Neuronal stem cell (in vitro differentiated cells): Measurements from ENCODE around the gene ZBBX.
A peak's percentile ranks its signal among the peaks of the same experiment; 100 is the strongest.

Experiments used
- DNase-seq: peaks from one replicate; pipeline ENCODE4 v3.0.0-alpha.2; 2013; ENCODE audit warnings: low spot score
- H2AFZ ChIP-seq: one replicate; pipeline ENCODE4 v1.6.1; 2013; ENCODE audit warnings: mild to moderate bottlenecking, low read length, inconsistent platforms
- H2AK5ac ChIP-seq: 2 replicates; pipeline ENCODE4 v1.6.1; 2013; ENCODE audit warnings: low read depth, mild to moderate bottlenecking, inconsistent platforms, low read length, moderate library complexity, mixed read lengths
- H2BK120ac ChIP-seq: 2 replicates; pipeline ENCODE4 v1.6.1; 2013; ENCODE audit warnings: low read depth, mild to moderate bottlenecking, inconsistent platforms, low read length, moderate library complexity, mixed read lengths
- H2BK12ac ChIP-seq: one replicate; pipeline ENCODE4 v1.6.1; 2013; ENCODE audit warnings: low read length, inconsistent platforms
- H2BK15ac ChIP-seq: 2 replicates; pipeline ENCODE4 v1.6.1; 2013; ENCODE audit warnings: mild to moderate bottlenecking, low read length, inconsistent platforms, mixed read lengths
- H2BK5ac ChIP-seq: one replicate; pipeline ENCODE4 v1.6.1; 2013; ENCODE audit warnings: inconsistent platforms, mild to moderate bottlenecking, low read length, moderate library complexity
- H3K14ac ChIP-seq: one replicate; pipeline ENCODE4 v1.6.1; 2013; ENCODE audit warnings: low read length, inconsistent platforms
- H3K18ac ChIP-seq: 2 replicates; pipeline ENCODE4 v1.6.1; 2013; ENCODE audit warnings: low read length, inconsistent platforms
- H3K23ac ChIP-seq: 2 replicates; pipeline ENCODE4 v1.6.1; 2013; ENCODE audit warnings: low read depth, mild to moderate bottlenecking, mixed read lengths, low read length, inconsistent platforms; ENCODE audit not compliant: poor library complexity
- H3K27ac ChIP-seq: replicated peaks from 3 replicates; pipeline ENCODE4 v1.5.1; 2013; ENCODE audit warnings: low read length, inconsistent platforms
- H3K27me3 ChIP-seq, 3 experiments: 2 replicates each; pipeline ENCODE4 v1.6.1; 2013; ENCODE audit warnings: low read length in 3 of 3, mild to moderate bottlenecking in 2 of 3, inconsistent platforms in 1 of 3, low read depth in 1 of 3, mixed read lengths in 1 of 3, moderate library complexity in 1 of 3; ENCODE audit not compliant: control insufficient read depth in 3 of 3, insufficient read depth in 3 of 3
- H3K36me3 ChIP-seq, 2 donors: replicated peaks in 1 of 2; 2 replicates each; pipeline ENCODE4 v1.6.1; 2013; ENCODE audit warnings: low read length in 2 of 2; ENCODE audit not compliant: control insufficient read depth in 2 of 2, insufficient read depth in 2 of 2
- H3K4ac ChIP-seq: 2 replicates; pipeline ENCODE4 v1.6.1; 2013; ENCODE audit warnings: inconsistent platforms, mild to moderate bottlenecking, low read length, moderate library complexity
- H3K4me1 ChIP-seq, 2 donors: 1 replicate in 1 of 2; 2 replicates in 1 of 2; pipeline ENCODE4 v1.6.1; 2013; ENCODE audit warnings: low read length in 2 of 2, low read depth in 1 of 2; ENCODE audit not compliant: control insufficient read depth in 2 of 2, insufficient read depth in 1 of 2
- H3K4me2 ChIP-seq: one replicate; pipeline ENCODE4 v1.6.1; 2013; ENCODE audit warnings: mild to moderate bottlenecking, low read length, inconsistent platforms; ENCODE audit not compliant: insufficient read depth, poor library complexity, severe bottlenecking
- H3K4me3 ChIP-seq, 2 donors: 2 replicates each; pipeline ENCODE4 v1.5.1; 2013; ENCODE audit warnings: low read length in 2 of 2, mild to moderate bottlenecking in 2 of 2, inconsistent platforms in 1 of 2, moderate library complexity in 1 of 2
- H3K79me1 ChIP-seq: one replicate; pipeline ENCODE4 v1.6.1; 2013; ENCODE audit warnings: low read depth, mild to moderate bottlenecking, inconsistent platforms, low read length, moderate library complexity
- H3K9ac ChIP-seq: one replicate; pipeline ENCODE4 v1.6.1; 2013; ENCODE audit warnings: mild to moderate bottlenecking, low read depth, low read length, inconsistent platforms; ENCODE audit not compliant: poor library complexity
- H3K9me3 ChIP-seq, 2 donors: replicated peaks in 1 of 2; 2 replicates each; pipeline versions ENCODE3 to v1.6.1; 2013; ENCODE audit warnings: low read length in 2 of 2, mild to moderate bottlenecking in 2 of 2, inconsistent platforms in 1 of 2, low read depth in 1 of 2, mixed read lengths in 1 of 2, moderate library complexity in 1 of 2; ENCODE audit not compliant: control insufficient read depth in 2 of 2, insufficient read depth in 1 of 2
- H4K8ac ChIP-seq: one replicate; pipeline ENCODE4 v1.6.1; 2013; ENCODE audit warnings: low read depth, mild to moderate bottlenecking, inconsistent platforms, low read length, moderate library complexity
- H4K91ac ChIP-seq: one replicate; pipeline ENCODE4 v1.6.1; 2013; ENCODE audit warnings: low read length, low read depth, mild to moderate bottlenecking, inconsistent platforms; ENCODE audit not compliant: poor library complexity
- WGBS, 2 donors: extraction: QIAGEN DNeasy Blood & Tissue Kit; methylation state at CpG; one replicate each; pipeline ENCODE4 v1.1.7; 2013; ENCODE audit warnings: missing lambda C conversion rate in 2 of 2, mixed read lengths in 1 of 2; ENCODE audit not compliant: insufficient read length in 2 of 2, insufficient replicate concordance in 1 of 2; ENCODE audit errors: extremely low coverage in 2 of 2; 5-methylcytosine and 5-hydroxymethylcytosine counted together

Gene ZBBX

DNA sequence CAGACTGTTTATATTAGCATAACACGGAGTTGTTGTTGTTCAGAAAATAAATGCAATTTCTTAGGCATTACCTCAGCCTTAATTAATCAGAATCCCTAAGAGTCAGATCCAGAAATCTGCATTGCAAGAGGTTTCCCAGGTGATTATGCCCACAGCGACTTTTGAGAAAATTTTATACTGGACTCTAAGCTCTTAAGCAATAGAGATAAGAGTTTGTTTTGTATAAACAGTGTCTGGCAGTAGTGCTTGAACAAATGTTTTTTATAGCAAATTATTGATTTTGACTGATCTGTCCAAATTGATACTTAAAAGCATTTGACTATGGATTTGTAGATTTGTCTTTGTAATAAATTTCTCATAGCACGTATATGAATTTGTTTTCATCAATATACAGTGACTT is 92.8 kb downstream of the ZBBX start:
- no peak overlapping the region for H2BK12ac ChIP-seq
- H3K79me1 ChIP-seq = no peaks in the 10 kb centered on the region
- H3K36me3 ChIP-seq = no peaks in the 10 kb centered on the region
- no peak for DNase-seq
- no CpG with 5 or more reads among the region's 3 CpGs for WGBS, 2 donors
- no peak overlapping the region for H3K4ac ChIP-seq
- H2AFZ ChIP-seq = no peak overlapping the region
- no peak overlapping the region for H2BK5ac ChIP-seq
- H3K9me3 ChIP-seq = no peaks in the 10 kb centered on the region
- H4K91ac ChIP-seq = no peak overlapping the region
- no peak overlapping the region for H3K4me3 ChIP-seq
- no peak overlapping the region for H3K4me2 ChIP-seq
- no peak overlapping the region for H2BK15ac ChIP-seq
- H2AK5ac ChIP-seq = no peak overlapping the region
- H3K27ac ChIP-seq = no peak overlapping the region
- no peak overlapping the region for H3K18ac ChIP-seq
- no peak overlapping the region for H2BK120ac ChIP-seq
- H3K27me3 ChIP-seq = no peaks in the 10 kb centered on the region
- no peak overlapping the region for H3K9ac ChIP-seq
- H4K8ac ChIP-seq = no peak overlapping the region
- H3K23ac ChIP-seq = no peak overlapping the region
- H3K4me1 ChIP-seq = no peaks in the 10 kb centered on the region
- no peak overlapping the region for H3K14ac ChIP-seq

DNA sequence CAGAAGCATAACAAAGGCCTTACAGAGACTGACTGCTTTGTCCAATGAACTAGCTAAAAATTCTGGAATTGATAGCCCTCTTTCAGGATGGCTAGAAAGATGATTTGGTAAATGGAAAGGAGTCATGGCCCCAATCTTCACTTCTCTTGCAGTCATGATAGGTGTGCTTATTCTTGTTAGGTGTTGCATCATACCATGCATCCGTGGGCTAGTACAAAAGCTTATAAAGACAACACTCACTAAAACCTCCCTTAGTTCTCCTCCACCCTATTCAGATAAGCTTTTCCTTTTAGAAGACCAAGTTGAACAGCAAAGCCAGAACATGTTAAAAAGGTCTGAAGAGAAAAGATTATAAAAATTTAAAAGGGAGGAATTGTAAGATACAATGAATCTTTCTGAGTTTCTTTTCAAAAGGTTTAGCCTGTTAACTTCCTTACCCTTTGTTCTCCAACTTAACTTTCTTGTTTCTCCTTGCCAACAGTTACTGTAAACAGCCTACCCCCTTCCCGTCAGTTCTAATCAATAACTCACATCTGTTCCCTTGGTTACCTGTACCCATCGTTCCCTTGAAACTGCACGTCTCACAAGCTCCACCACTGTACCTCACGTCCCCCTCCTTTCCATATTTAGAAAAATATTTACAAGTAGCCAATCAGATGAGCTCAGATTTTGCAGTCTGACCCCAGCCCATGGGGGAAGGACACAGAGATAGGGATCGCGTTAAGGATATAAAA is 105.8 kb downstream of the ZBBX start:
- Histone ChIP-seq H2BK5ac (no peak overlapping the region), H4K91ac (no peak overlapping the region), H2BK15ac (no peak overlapping the region), H3K18ac (no peak overlapping the region), H3K9ac (no peak overlapping the region), H2AK5ac (no peak overlapping the region), H3K27me3 (no peaks in the 10 kb centered on the region), H3K4me3 (no peak overlapping the region), H2BK120ac (no peak overlapping the region), H3K23ac (no peak overlapping the region), H3K9me3 (no peaks in the 10 kb centered on the region), H3K4me2 (no peak overlapping the region), H2BK12ac (no peak overlapping the region), H4K8ac (no peak overlapping the region), H3K4ac (no peak overlapping the region), H2AFZ (no peak overlapping the region), H3K36me3 (no peaks in the 10 kb centered on the region), H3K79me1 (no peaks in the 10 kb centered on the region), H3K14ac (no peak overlapping the region), H3K4me1 (no peaks in the 10 kb centered on the region), H3K27ac (no peak overlapping the region)
- WGBS, 2 donors = no CpG with 5 or more reads among the region's 7 CpGs
- DNase-seq = no peak

GRCh38 chr3:167253037-167253436 is 127.1 kb downstream of the ZBBX start:
- H3K4me2 ChIP-seq = no peak overlapping the region
- no peak for DNase-seq
- WGBS, 2 donors = no CpG with 5 or more reads among the region's 1 CpG

GRCh38 chr3:167251678-167252077 is 128.4 kb downstream of the ZBBX start:
- no peak overlapping the region for H3K4me3 ChIP-seq
- H3K79me1 ChIP-seq = no peaks in the 10 kb centered on the region
- no peaks in the 10 kb centered on the region for H3K9me3 ChIP-seq
- no peak overlapping the region for H3K18ac ChIP-seq
- no peak overlapping the region for H2AK5ac ChIP-seq
- no peak overlapping the region for H3K23ac ChIP-seq
- H3K4ac ChIP-seq = no peak overlapping the region
- no peak overlapping the region for H3K4me2 ChIP-seq
- DNase-seq = no peak
- H3K4me1 ChIP-seq = peaks cover 0 to 4% of the 10 kb centered on the region in 2 donors
- WGBS, 2 donors = no CpG with 5 or more reads among the region's 3 CpGs
- H2BK5ac ChIP-seq = no peak overlapping the region
- H2BK12ac ChIP-seq = no peak overlapping the region
- H4K8ac ChIP-seq = no peak overlapping the region
- H3K36me3 ChIP-seq = no peaks in the 10 kb centered on the region
- H2BK15ac ChIP-seq = no peak overlapping the region
- H2BK120ac ChIP-seq = no peak overlapping the region
- peak overlapping the region; percentile 75 for H3K9ac ChIP-seq
- H3K27me3 ChIP-seq = no peaks in the 10 kb centered on the region
- no peak overlapping the region for H2AFZ ChIP-seq
- H4K91ac ChIP-seq = no peak overlapping the region
- no peak overlapping the region for H3K27ac ChIP-seq
- no peak overlapping the region for H3K14ac ChIP-seq

More at GRCh38 chr3:167253037-167253436, 127.1 kb downstream of the ZBBX start:
- no peak overlapping the region for H3K23ac ChIP-seq
- H4K8ac ChIP-seq = no peak overlapping the region
- H3K79me1 ChIP-seq = no peaks in the 10 kb centered on the region
- H2BK12ac ChIP-seq = no peak overlapping the region
- H3K36me3 ChIP-seq = no peaks in the 10 kb centered on the region
- H3K4ac ChIP-seq = no peak overlapping the region
- no peak overlapping the region for H3K9ac ChIP-seq
- no peak overlapping the region for H3K18ac ChIP-seq
- H2BK120ac ChIP-seq = no peak overlapping the region
- H3K4me3 ChIP-seq = no peak overlapping the region
- H3K14ac ChIP-seq = no peak overlapping the region
- no peak overlapping the region for H3K27ac ChIP-seq
- no peak overlapping the region for H2BK5ac ChIP-seq
- peak overlapping the region; percentile 12 for H2AFZ ChIP-seq
- H3K4me1 ChIP-seq = peaks cover 0 to 4% of the 10 kb centered on the region in 2 donors
- no peak overlapping the region for H2AK5ac ChIP-seq
- H2BK15ac ChIP-seq = no peak overlapping the region
- no peaks in the 10 kb centered on the region for H3K9me3 ChIP-seq
- no peaks in the 10 kb centered on the region for H3K27me3 ChIP-seq
- no peak overlapping the region for H4K91ac ChIP-seq
